NCI-H146 (cell line): Measurements from ENCODE around the gene DYNLT2.
"Not testable (repeated sequence)": the region's sequence is repeated elsewhere in the genome, so short reads cannot be mapped to it uniquely, and the experiment has no call there.

ENCODE experiments used
- DNase-seq: peaks from one replicate; lab custom pipeline; 2025; lab: John Stamatoyannopoulos, UW

The DYNLT2 gene

DNA sequence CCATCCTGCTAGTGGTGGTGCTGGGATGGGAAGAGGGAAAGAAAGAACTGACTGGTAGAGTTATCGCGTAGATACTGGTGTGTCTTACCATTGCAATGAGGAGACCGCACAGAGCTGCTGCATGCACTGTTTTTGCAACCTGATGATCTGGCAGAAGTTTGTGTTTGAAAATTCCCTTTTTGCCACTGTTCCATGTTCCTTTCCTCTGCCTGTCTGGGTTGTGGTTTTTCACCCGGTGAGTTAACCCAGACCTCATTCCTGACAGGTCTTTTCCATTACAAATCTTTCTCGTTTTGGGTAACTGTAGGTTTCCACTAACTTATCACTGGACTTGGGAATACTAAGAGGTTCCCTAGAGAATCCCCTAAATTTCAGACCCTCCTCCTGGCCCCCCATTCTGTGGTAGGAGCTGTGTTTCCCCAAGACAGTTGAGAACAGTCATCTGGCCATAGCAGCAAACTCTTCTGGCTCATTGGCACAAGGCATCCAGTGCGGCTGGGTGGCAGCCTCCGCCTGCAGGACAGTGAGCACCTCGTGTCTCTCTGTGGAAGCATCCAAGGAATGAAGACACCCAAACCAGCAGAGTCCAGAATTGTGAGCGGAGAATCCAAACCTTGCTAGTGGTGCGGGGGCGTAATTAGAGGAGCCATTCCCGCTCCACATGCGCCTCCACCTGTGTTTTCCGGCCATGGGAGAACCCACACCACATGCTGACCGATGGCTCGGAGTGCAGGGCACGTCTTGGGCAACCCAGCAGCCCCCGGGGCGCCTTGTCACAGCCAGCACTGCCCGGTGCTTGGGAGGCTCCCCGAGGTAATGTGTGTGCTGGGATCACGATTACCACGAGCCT lies 32.8 kb upstream of the DYNLT2 start:
- DNase-seq, result no peak

DNA sequence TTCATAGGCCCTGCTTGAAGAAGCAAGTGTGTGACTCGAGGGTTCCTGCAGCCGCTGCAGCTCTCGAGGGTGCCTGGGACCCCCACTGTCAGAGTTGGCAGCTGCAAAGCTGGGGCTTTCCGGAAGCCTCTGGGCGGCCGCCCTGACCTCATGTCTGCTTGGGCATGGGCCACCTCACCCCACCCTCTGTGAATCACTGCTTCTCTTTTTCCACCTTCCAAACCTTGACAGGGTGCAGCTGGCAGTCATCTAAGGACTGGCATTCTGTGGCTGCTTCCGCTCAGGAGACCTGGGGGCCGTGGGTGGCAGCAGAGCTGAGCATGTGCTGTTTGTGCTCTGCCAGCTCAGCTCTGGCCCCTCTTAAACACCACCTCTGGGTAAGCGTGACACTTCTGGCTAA lies 32.0 kb upstream of the DYNLT2 start:
- no peak for DNase-seq

DNA sequence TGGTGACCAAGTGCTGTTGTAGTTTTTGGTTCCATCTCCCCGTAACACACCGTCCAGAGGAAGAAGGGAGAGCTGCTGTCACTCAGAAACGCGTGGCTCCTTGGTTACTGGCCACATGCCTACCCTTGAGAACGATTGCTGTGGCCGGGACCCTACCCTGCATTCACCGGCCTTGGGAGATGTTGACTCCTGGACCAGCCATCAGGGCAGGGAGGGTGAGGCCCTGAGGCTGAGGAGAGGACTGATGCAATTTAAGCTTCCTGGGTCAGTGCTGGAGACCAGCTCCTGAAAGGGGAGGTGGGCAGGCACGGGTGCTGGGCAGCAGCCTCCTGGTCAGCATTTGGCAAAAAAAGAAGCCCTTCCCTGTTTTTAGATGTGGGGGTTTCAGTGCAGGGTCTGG lies 31.6 kb upstream of the DYNLT2 start:
- no peak for DNase-seq

DNA sequence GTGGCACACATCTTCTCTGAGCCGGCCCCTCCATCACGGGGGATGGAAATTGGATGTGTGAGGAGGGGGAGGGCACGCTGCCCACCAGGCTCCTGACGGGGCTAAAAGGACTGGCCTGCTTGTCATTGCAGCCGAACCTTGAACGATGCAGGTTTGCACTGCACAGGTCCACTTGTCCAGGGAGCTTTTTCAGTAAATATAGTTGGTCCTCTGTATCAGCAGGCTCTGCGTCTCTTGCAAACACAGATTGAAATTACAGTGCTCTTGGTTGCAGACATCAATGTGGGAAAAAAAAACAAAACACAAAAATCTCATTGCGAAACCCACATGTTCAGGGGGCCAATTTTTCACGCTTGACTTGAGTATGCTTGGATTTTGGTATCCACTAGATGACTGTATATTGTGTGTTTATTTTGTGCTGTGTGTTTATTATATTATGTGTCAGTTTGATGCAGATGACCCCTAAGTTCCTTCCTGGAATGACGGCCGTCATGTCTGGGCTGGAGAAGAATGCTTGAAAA lies 29.3 kb upstream of the DYNLT2 start:
- no peak for DNase-seq

DNA sequence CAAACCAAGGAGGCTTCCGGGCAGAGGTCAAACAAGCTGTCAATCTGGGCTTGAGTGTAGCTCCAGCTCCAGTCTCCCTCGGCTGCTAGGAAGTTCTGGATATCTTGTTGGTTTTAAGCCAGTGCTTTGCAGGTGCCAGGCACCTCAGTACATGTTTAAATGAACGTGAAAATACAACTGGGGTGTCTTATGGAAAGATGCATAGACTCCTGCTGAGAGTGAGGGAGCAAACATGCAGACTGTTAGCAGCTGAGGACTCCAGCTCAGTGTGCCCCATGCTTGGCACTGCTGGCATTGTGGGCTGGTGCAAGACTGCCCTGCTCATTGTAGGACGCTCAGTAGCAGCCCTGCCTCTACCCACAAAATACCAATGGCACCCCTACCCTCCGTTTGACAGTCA lies 28.5 kb upstream of the DYNLT2 start:
- DNase-seq, result no peak

DNA sequence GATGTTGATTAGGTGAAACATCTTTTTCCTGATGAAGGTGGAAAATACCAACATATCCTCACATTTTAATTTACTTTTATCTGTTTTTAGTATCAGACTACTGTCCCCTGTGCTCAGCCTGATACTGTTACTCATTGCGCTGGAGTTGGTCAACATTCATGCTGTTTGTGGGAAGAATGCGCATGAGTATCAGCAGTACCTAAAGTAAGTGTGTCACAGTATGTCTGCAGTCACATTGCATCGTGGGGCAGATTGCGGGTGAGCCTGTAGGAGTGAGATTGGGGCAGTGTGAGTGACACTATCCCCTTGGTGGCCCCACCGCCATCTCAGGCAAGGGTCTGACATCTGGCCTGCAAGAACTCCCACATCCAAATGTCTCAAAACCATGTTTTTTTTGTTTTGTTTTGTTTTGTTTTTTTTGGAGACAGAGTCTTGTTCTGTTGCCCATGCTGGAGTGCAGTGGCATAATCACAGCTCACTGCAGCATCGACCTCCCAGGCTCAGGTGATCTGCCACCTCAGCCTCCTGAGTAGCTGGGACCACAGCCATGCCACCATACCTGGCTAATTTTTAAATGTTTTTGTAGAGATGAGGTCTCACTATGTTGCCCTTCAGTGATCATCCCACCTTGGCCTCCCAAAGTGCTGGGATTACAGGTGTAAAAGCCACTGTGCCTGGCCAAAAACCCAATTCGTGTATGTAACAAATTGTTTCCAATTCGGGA lies 27.9 kb upstream of the DYNLT2 start:
- no peak for DNase-seq

DNA sequence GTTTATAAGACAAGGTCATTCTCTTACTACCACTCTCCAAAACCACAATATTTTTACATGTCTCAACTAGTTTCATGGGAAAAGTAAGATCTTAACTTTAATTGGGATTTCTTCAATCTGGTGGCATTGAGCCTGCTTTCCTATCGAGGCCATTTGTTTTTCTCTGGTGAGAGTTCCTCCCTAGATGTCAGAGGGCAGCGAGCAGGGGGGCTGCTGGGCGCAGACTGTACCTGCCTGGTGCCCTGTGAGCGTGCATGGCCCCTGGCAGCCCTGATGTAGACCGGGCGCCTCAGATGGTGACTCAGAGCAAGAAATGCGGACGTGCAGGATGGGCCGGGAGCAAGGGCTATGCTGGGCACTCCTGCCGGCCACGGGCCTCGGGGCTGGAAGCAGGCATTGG lies 27.3 kb upstream of the DYNLT2 start:
- no peak for DNase-seq

DNA sequence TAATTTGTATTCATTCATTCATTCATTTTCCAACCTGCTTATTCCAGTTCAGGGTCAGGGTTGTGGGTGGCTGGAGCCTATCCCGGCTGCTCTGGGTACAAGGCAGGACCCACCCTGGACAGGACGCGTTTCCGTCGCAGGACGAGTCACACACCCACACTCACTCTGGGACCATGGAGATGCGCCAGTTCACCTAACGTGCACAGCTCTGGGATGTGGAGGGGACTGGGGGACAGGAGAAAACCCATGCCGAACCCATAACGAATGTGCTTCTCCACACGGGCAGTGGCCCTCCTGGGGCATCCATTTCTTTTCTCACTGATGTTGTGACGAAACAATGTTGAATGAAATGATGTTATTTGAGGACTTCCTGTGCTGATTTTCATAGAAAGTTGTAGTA lies 26.5 kb upstream of the DYNLT2 start:
- DNase-seq, result no peak

DNA sequence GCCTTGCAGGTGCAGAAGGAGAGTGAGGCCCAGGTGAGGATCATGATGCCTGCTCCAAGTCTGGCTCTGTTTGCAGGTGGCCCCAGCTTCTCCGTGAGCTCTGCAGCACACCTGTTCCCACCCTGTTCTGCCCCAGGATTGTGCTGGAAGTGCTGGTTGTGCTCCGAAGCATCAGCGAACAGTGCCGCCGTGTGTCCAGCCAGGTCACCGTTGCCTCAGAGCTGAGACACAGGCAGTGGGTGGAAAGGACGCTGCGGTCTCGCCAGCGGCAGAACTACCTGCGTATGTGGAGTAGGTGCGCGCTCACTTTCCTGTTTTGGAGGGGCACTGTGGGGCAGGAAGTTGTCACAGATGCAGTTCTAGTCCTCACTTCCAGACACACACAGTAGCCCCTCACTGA lies 25.0 kb upstream of the DYNLT2 start:
- no peak for DNase-seq

DNA sequence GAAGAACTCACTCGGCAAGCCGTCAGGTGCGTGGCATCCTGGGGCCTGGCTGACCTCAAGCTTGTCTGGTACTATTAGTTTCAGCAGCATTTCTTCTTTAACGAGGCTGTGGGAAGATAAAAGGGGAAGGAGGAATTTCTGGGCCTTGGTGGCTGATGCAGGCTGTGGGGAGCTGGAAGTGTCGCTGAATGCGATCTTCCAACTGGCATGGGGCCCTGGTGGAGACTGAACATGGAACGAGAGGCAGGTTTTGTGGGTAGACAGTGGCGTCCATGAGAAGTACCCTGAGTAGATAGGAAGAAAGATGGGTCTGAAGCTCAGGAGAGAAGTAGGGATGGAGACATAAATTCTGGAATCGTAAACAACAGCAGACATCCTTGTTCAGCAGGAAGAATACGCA lies 23.9 kb upstream of the DYNLT2 start:
- DNase-seq, result no peak

DNA sequence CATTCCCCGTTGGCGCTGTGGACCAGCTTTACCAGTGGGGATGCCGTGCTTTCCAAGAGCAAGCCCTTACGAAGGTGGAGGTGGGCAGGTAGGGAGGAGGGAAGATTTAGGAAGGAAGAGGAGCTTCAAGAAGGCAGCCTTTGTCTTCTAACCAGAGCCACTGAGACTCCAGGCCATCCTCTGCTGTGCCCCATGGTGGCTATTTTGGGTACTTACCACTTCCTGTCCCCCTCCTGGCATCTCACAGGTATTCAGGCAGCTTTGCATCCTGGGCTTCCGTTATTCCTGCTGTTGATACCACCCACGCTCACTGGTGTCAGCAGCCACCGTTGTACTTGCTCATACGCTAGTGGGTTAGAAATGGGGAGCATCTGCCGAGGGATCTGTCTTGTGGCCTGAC lies 23.0 kb upstream of the DYNLT2 start:
- no peak for DNase-seq

DNA sequence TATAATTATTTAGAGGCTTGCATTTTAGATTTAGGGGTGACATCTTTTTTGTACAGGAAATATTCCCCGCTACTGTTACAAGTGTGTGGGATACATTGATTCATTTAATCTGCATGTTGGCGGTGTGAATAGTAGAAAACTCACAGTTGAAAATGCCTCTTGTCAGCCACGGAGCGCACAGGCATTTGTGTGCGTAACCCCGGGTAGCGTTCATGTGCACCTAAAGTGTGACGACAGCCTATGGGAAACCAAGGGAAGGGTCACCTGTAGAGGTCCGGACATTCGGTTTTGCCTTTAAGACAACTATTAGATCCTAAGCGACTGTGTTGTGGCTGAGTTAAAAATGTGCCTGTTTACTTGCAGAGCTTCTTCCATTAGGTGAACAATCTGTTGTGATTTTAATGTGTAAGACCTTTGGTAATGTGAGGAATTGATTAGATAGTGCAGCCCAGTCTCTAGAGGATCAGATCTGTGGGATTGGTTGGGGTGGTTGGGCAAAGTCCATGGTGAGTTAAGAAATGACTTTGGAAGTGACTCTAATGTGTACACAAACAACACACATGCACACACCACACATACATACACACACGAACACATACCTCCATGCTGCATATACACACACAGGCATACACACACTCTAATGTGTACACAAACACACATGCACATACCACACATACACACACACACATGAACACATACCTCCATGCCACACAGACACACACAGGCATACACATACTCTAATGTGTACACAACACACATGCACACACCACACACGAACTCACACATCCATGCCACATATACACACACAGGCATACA lies 15.8 kb upstream of the DYNLT2 start:
- DNase-seq, result no peak

DNA sequence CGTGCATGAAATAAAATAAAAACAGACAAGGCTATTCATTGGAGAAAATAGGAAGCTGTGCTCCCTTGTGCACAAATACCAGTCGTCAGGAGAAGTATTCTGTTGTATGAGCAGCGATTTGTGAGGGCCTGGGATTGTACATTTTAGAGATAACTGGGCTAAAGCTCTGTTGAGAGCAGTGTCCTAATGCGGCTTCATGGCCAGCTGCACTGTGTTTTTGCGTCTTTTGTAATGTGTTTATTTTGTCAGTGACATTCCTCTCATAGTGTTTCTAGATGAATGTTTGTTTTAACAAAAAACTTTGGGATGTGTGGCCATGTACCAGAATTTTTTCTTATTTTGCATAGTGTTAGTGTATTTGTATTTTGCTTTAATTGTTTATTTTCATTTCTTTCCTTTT lies 14.9 kb upstream of the DYNLT2 start:
- no peak for DNase-seq

DNA sequence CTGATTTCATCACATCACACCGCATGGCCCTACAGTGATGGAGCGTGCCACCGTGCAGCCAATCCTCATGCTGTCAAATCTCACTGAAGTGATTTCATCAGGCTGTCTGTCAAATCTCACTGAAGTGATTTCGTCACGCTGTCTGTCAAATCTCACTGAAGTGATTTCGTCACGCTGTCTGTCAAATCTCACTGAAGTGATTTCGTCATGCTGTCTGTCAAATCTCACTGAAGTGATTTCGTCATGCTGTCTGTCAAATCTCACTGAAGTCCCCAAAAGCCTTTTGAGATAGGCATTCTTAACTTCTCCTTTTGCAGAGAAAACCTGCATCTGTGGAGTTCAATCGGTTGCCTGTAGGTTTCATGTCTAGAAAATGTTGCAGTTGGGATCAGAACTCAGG lies 14.4 kb upstream of the DYNLT2 start:
- DNase-seq, result not testable (repeated sequence)

DNA sequence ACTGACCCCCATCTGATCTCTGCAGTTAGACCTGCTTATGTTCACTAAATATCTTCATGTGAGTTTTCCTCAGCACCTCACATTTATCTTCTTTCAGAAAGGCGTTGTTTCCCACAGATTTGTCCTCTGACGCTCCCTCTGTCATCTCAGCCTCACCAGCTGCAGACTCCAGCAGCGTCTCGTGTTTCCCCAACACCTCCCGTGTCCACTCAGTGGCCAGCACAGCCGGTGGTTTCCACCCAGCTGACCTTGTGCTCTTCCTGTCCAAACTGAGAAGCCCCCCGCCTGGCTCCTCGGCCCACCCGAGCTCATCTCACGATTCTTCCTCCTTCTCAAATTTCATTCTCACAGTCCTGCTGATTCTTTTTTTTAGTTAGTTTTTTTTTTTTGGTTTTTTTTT lies 12.5 kb upstream of the DYNLT2 start:
- DNase-seq, result no peak

DNA sequence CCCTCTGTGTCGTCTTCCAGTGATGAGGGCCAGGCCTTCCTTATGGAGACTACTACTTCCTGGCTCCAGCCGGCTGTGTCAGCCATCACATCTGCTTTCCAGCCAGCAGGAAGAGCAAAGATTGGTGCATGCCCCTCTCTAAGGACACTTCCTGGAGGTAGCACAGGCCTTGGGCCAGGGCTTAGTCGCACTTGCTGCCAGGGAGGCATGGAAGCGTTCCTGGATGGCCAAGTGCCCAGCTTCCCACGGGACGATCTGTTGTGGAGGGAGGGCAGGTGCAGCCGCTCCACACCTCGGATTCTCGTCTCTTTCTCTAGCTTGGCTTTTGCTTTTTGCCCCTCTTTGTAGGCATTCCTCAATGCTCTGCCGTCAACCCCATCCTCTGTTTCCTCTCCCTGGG lies 11.9 kb upstream of the DYNLT2 start:
- no peak for DNase-seq

DNA sequence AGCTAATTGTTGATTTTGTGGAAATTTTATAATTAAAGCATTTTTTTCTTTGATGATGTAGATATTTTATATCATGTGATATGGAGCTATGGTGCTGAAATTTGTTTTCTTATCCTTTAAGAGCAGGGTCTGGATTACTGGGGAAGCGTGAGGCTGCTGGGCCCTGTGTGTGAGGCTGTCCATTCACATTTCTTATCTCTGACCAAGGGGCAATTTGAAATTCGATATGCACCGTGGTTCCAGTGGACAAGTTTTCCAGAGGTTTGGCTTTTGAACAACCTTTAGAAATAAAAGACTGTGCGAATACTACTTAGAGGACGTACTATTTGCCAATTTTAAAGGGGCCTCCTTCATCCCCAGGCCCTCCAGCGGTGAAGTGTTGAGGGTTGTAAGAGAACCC lies 3.8 kb upstream of the DYNLT2 start:
- DNase-seq, result peak; percentile 21

DNA sequence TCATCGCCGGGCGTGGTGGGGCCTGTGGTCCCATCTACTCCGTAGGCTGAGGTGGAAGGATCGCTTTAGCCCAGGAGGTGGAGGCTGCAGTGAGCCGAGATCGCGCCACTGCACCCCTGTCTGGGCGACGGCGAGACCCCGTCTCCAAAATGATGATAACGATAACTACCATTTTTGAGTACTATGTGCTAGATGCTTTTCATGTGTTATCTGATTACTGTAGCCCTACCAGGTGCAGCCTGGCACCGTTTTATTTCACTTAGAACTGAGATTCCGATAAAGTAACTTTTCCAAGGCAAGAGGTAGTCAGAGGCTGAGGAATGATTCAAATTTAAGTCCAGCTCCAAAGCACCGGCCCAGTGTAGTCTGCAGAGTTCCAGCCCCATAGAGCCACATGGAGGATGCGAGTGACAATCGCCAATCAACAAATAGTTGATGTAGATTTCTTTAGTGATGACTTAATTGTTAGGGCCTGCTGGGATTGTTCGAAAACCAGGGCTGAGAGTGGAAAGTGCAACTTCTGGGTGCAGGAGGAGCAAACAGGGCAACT lies 777 bp upstream of the DYNLT2 start:
- peak; percentile 47 for DNase-seq

DNA sequence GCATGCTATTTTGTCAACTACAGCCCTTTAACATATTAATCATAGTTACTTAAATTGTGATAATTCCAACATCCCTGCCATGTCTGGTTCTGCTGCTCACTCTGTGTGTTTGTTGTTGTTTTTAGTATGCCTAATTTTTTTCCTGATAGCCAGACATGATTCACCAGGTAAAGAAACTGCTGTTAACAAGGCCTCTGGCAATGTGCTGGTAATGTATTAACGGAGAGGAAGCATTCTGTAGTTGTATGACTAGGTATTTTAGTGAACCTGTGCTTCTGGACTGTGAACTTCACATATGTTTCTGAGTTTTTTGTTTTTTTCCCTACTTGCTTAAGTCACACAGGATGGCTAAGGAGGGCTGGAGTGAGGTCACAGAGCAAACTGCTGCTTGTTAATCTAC lies 4.8 kb downstream of the DYNLT2 start:
- DNase-seq, result no peak

DNA sequence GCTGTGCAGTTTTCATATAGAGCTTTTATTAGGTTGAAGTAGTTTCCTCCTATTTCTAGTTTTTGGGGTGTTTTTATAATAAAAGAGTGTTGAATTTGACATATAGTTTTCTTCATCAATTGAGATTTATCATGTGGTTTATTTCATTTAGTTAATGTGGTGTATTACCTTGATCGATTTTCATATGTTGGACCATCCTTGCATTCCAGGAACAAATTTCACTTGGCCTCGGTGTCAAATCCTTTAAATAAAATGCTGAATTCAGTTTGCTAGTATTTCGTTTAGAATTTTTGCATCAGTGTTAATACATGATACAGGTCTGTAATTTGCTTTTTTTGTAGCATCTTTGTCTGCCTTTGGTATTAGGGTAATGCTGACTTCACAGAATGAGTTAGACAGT lies 6.0 kb downstream of the DYNLT2 start:
- DNase-seq, result no peak

DNA sequence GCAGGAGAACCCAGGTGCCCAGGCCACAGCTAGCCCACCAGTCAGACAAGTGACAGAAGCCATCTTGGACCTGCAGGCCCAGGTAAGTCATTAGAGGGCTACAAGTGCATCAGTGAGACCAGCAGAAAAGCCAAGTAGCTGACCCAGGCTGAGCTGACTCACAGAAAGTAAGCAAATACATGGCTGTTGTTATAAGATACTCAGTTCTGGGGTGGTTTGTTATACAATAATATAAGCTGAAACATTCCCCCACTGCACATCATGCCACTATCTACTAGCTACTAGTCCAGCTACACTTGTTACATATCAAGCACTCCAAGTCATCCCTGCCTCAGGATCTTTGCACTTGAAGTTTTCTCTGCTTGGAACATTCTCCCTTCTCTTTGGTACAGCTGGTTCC lies 10.0 kb downstream of the DYNLT2 start:
- DNase-seq, result no peak

DNA sequence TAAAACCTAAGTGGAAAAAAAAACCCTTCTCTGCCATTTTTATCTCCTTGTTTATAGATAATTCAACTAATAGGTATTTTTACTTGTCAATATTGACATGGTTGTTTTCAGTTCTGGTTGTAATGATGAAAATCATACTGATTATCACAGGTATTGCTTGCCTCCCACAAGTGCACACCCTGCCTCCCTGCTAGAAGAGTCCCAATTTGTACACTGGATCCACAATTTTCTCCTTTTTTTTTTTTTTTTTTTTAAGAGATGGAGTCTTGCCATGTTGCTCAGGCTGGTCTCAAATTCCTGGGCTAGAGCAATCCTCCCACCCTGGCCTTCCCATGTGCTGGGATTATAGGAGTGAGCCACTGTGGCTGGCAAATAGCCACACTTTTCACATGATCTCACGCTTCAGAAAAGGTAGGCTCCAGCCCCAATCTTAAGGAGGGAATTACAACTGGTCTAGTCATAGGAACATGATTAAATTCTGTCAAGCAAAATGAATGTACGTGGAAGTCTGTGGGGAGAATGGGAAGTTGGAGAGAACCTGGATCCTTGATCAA lies 12.3 kb downstream of the DYNLT2 start:
- no peak for DNase-seq
